AG09319 (cell line): Measurements from ENCODE around the gene DCLK1.

Experiments
- DNase-seq: peaks from one replicate; pipeline ENCODE4 v3.0.0-alpha.2; 2010; ENCODE audit warnings: low read depth; ENCODE audit errors: extremely low read depth
- TF ChIP-seq, protein P1 (sequence below): IDR thresholded peaks from 2 replicates; pipeline ENCODE4 v1.5.1; 2011; ENCODE audit warnings: low read depth, mild to moderate bottlenecking, inconsistent platforms, low read length, moderate library complexity

The DCLK1 gene

GRCh38 chr13:36124236-36124822 lies 6.9 kb downstream of the DCLK1 start:
- peak; percentile 74 for DNase-seq
- TF ChIP-seq, protein P1, sequence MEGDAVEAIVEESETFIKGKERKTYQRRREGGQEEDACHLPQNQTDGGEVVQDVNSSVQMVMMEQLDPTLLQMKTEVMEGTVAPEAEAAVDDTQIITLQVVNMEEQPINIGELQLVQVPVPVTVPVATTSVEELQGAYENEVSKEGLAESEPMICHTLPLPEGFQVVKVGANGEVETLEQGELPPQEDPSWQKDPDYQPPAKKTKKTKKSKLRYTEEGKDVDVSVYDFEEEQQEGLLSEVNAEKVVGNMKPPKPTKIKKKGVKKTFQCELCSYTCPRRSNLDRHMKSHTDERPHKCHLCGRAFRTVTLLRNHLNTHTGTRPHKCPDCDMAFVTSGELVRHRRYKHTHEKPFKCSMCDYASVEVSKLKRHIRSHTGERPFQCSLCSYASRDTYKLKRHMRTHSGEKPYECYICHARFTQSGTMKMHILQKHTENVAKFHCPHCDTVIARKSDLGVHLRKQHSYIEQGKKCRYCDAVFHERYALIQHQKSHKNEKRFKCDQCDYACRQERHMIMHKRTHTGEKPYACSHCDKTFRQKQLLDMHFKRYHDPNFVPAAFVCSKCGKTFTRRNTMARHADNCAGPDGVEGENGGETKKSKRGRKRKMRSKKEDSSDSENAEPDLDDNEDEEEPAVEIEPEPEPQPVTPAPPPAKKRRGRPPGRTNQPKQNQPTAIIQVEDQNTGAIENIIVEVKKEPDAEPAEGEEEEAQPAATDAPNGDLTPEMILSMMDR = no peak

- no peak for DNase-seq
- TF ChIP-seq, protein P1 = no peak
Measured at GRCh38 chr13:36115306-36115705, 15.9 kb downstream of the DCLK1 start.

GRCh38 chr13:36114233-36114632 lies 16.9 kb downstream of the DCLK1 start:
- TF ChIP-seq, protein P1 = no peak
- DNase-seq = no peak

GRCh38 chr13:36108954-36109353 lies 22.2 kb downstream of the DCLK1 start:
- DNase-seq = no peak
- TF ChIP-seq, protein P1 = no peak

GRCh38 chr13:36108342-36108741 lies 22.8 kb downstream of the DCLK1 start:
- no peak for DNase-seq
- TF ChIP-seq, protein P1 = no peak

DNA sequence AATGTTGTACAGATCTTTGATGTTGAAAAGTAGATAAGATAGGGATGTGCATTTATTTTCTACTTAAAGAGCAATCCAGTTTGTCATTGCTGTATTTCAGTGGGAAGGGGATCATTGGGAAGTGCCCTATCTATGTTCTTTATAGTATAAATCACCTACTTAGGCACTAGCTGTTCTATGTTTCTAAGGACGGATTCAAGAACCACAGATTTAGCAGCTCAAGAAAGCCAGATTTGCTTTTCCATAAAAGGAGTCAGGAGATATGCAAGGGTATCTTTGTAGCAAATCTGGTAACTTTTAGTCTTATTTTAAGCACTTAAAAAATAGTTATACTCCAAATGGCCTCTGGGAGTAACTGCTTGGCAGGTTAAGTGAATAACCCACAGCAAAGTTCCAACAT lies 23.7 kb downstream of the DCLK1 start:
- TF ChIP-seq, protein P1 = no peak
- DNase-seq = no peak

DNA sequence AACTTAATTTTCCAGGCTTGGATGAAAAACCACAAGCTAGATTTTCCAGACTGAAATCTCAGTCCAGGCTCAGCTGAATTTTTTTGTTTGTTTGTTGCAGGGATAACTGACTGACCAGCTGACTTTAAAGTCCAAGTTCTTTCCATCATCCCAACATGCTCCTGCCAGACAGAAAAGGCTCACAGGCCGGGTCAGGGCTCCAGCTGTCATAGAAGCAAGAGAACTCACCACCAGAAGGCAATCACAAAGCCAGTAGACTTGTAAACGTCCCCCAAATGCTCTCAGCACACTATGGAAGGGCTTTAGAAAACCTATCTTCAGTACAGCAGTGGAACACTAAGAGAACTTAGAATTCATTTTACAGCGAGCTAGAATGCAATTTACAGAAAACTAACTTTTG lies 25.5 kb downstream of the DCLK1 start:
- DNase-seq = no peak
- TF ChIP-seq, protein P1 = no peak
